Measurements from ENCODE around the gene ORAI3.

The ORAI3 gene

GRCh38 chr16:30974348-30974747 lies 25.5 kb downstream of the ORAI3 start:
- no peak for DNase-seq

- DNase-seq = no peak
Observed at GRCh38 chr16:30976486-30976885, 27.6 kb downstream of the ORAI3 start.

- DNase-seq = no peak
Observed at GRCh38 chr16:30977502-30977901, 28.6 kb downstream of the ORAI3 start.

DNA sequence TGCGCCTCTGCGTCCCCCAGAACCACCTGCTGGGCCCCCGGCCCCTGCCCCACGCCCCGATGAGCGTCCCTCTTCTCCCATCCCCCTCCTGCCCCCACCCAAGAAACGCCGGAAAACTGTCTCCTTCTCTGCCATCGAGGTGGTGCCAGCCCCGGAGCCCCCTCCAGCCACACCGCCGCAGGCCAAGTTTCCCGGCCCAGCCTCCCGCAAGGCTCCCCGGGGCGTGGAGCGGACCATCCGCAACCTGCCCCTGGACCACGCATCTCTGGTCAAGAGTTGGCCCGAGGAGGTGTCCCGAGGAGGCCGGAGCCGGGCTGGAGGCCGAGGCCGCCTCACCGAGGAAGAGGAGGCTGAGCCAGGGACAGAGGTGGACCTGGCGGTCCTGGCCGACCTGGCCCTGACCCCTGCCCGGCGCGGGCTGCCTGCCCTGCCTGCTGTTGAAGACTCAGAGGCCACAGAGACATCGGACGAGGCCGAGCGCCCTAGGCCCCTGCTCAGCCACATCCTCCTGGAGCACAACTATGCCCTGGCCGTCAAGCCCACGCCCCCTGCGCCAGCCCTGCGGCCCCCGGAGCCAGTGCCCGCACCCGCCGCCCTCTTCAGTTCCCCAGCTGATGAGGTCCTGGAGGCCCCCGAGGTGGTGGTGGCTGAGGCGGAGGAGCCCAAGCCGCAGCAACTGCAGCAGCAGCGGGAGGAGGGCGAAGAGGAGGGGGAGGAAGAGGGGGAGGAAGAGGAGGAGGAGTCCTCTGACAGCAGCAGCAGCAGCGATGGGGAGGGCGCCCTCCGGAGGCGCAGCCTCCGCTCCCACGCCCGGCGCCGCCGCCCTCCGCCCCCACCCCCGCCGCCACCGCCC lies 30.5 kb downstream of the ORAI3 start:
- no peak for DNase-seq

DNA sequence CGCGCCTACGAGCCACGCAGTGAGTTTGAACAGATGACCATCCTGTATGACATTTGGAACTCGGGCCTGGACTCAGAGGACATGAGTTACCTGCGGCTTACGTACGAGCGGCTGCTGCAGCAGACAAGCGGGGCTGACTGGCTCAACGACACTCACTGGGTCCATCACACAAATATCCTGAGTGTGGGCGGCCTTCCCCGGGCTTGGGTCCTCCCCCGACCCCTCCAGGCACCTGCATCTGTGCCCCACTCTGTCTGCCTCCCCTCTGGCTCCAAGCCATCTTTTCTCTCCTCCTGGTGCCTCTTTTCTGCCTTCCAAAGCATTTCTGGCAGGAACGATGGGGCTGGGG lies 31.1 kb downstream of the ORAI3 start:
- no peak for DNase-seq

- DNase-seq = no peak
Observed at GRCh38 chr16:30980434-30980833, 31.6 kb downstream of the ORAI3 start.

- DNase-seq = no peak
Observed at GRCh38 chr16:30980959-30981358, 32.1 kb downstream of the ORAI3 start.

- DNase-seq = no peak
Observed at GRCh38 chr16:30982548-30983288, 33.9 kb downstream of the ORAI3 start.

DNA sequence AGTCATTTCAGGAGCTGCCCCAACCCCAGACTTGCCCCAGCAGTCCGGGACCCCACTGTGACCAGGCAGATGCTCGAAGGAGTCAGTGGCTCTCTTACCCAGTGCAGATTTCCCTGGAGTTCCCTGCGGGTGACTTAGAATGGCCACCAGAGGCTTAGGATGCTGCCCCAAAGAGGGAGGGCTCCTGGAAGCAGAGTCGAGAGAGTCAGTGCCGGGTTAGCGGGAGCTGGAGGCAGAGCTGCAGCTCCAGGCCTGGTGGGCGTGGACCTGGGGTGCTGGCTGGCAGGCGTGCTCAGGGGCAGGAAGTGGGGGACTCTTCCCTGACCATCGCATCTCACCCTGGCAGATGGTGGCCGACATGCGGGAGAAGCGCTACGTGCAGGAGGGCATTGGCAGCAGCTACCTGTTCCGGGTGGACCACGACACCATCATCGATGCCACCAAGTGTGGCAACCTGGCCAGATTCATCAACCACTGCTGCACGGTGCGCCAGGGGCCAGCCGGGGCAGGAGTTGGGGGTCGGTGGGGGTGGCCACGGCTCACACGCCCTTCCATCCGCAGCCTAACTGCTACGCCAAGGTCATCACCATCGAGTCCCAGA lies 34.5 kb downstream of the ORAI3 start:
- DNase-seq = no peak

- no peak for DNase-seq
Observed at GRCh38 chr16:30983898-30984610, 35.2 kb downstream of the ORAI3 start.

- peak; percentile 87 for DNase-seq
Observed at GRCh38 chr16:30984669-30985400, 36.0 kb downstream of the ORAI3 start, which contains the start of gene HSD3B7. Gene HSD3B7 (plus strand): TSS chr16:30985207. CDS start chr16:30985659, 452 bp downstream.

DNA sequence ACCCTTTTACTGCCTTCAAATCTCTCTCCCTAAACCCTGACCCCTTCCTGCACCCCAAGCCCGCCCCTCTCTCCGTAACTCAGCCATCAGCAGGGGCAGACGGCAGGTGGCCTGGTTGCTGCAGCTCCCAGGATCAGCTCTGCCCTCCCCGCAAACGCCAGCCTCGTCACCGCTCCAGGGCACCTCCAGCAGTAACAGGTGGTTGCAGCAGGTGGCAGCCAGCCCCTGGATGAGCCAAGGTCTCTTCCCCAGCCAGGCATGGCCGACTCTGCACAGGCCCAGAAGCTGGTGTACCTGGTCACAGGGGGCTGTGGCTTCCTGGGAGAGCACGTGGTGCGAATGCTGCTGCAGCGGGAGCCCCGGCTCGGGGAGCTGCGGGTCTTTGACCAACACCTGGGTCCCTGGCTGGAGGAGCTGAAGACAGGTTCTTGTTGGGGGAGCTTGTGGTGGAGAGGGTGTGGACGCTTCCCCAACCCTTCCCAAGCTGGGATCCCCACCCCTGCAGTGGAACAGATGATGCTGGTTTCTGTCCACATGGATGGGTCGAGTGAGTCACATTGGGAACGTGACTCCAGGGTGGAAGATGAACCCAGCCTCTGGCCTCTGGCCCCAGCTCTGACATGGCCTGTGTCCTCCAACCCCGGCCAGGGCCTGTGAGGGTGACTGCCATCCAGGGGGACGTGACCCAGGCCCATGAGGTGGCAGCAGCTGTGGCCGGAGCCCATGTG lies 36.7 kb downstream of the ORAI3 start:
- no peak for DNase-seq

GRCh38 chr16:30986129-30986991 lies 37.5 kb downstream of the ORAI3 start:
- no peak for DNase-seq

GRCh38 chr16:30987581-30988190 lies 38.8 kb downstream of the ORAI3 start:
- DNase-seq = no peak

DNA sequence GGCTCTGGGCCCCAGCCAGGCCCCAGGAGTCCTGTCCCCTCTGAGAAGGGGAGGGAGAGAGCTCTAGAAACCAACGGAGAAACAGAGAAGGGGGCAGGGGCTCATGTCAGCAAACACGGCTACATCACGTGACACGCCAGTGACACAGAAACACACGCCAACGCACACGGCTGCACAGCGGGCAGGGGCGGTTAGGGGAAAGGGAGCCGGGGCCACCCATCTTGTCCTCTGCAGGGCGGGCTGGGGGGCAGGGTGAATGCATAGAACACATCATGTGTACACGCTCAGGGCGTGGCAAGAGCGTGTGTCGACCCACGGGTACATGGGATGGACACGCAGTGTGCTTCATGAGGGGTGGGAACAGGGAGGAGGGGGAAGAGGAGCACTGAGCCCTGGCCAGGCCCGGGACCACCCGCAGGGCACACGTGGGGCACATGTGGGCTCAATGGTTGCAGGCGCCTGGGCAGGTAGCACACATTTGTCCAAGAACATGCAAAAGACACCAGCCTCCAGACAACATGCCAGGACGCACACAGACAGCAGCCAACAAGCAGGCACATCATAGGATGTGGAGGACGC lies 40.7 kb downstream of the ORAI3 start:
- DNase-seq = no peak

- no peak for DNase-seq
Observed at GRCh38 chr16:30990105-30990504, 41.2 kb downstream of the ORAI3 start.

DNA sequence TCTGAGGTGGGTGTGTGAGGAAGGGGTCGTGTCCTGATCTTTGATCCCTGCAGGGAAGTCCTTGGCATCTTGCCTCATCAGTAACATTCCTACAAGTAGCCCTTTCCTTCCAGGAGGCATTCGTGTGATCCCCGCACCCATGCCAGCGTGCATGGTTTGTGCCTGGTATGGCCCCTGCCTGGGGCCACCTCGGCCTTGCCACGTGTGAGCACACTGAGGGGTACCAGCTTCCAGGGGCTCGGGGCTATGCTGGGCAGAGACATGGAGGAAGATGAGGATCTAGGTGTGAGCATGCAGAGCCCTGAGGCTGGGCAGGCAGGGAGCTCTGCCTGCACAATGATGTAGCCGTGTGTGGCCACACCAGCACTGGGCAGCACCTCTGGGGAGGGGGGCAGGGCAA lies 42.2 kb downstream of the ORAI3 start:
- DNase-seq = no peak

DNA sequence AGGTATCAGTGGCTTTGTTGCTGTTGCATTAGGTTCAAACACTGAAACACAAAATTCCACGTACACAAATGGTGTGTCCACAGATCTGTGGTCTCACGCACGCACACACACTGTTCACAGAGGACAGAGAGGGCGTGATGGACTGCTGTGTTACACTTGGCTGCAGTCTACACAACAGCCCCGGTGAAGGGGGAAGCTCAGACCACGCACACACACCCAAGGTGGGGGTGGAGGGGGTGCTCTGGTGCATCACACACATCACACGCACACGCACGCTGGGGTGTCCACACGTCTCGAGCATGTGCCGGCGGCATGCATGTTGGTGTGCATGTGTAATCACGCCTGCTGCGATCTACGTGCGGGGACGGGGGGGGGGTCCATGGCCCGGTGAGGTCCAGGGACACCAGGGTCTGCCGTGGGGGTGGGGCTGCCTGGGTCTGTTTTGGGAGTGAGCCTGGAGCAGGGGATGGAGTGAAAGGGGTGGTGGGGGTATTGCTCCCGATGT lies 43.5 kb downstream of the ORAI3 start:
- no peak for DNase-seq
